ENCODE data around the gene PCED1B.

DNA sequence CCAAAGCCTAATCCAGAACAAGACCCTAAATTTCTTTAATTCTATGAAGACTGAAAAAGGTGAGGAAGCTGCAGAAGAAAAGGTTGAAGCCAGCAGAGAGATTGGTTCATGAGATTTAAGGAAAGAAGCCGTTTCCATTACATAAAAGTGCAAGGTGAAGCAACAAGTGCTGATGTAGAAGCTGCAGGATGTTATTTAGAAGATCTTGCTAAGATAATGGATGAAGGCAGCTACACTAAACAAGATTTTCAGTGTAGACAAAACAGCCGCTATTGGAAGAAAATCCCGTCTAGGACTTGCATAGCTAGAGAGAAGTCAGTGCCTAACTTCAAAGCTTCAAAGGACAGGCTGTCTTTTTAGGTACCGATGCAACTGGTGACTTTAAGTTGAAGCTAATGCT is 65.8 kb downstream of the PCED1B start:
- TF ChIP-seq, protein P1, sequence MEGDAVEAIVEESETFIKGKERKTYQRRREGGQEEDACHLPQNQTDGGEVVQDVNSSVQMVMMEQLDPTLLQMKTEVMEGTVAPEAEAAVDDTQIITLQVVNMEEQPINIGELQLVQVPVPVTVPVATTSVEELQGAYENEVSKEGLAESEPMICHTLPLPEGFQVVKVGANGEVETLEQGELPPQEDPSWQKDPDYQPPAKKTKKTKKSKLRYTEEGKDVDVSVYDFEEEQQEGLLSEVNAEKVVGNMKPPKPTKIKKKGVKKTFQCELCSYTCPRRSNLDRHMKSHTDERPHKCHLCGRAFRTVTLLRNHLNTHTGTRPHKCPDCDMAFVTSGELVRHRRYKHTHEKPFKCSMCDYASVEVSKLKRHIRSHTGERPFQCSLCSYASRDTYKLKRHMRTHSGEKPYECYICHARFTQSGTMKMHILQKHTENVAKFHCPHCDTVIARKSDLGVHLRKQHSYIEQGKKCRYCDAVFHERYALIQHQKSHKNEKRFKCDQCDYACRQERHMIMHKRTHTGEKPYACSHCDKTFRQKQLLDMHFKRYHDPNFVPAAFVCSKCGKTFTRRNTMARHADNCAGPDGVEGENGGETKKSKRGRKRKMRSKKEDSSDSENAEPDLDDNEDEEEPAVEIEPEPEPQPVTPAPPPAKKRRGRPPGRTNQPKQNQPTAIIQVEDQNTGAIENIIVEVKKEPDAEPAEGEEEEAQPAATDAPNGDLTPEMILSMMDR (conservative IDR thresholded peaks at IDR 0.05 in 1 of 2, IDR thresholded peaks at IDR 0.05 in 1 of 2; ENCODE audit: extremely low read depth in 1 of 2, insufficient read depth in 1 of 2, low read depth in 1 of 2, low read length in 2 of 2): no peak
- TF ChIP-seq EZH2 (IDR thresholded peaks at IDR 0.05; ENCODE audit: borderline replicate concordance, low read length): no peak

Data from mammary epithelial cell (primary cell).